Neural cell (in vitro differentiated cells): Measurements from ENCODE around the gene PHACTR3. TPM values are rescaled to one million over a fixed set of nuclear protein-coding genes. Genes with fewer than 3 reads are reported as not detected.

Source experiments
- H2AFZ ChIP-seq: fragments of 200-600, 300-800 bp; sonication (generic), shearing (Covaris generic); 2 replicates; pipeline ENCODE4 v1.6.0; 2014; ENCODE audit warnings: low read depth, mild to moderate bottlenecking, antibody characterized with exemption, low read length, moderate library complexity
- H3F3A ChIP-seq: fragments of 200-600 bp; shearing (Covaris generic); 2 replicates; pipeline ENCODE4 v1.6.1; 2016; ENCODE audit warnings: mild to moderate bottlenecking, moderate library complexity, mixed read lengths, antibody characterized with exemption, low read length; ENCODE audit not compliant: insufficient read depth, poor library complexity, severe bottlenecking
- H3K27ac ChIP-seq: fragments of 200-600, 300-800 bp; sonication (generic), shearing (Covaris generic); 2 replicates; pipeline ENCODE4 v1.5.1; 2014; ENCODE audit warnings: mild to moderate bottlenecking, low read length, moderate library complexity
- H3K27me3 ChIP-seq: fragments of 300-800, 200-600 bp; sonication (generic), shearing (Covaris generic); 2 replicates; pipeline ENCODE4 v1.6.0; 2014; ENCODE audit warnings: mild to moderate bottlenecking, low read depth, low read length, moderate library complexity; ENCODE audit not compliant: insufficient read depth
- H3K36me3 ChIP-seq: fragments of 300-800, 200-600 bp; sonication (generic), shearing (Covaris generic); 2 replicates; pipeline ENCODE4 v1.5.1; 2014; ENCODE audit warnings: mild to moderate bottlenecking, antibody characterized with exemption, low read length, moderate library complexity; ENCODE audit not compliant: insufficient read depth
- H3K4me2 ChIP-seq: fragments of 300-800, 200-600 bp; sonication (generic), shearing (Covaris generic); 2 replicates; pipeline ENCODE4 v1.6.0; 2014; ENCODE audit warnings: mild to moderate bottlenecking, low read length
- H3K4me3 ChIP-seq: fragments of 300-800, 200-600 bp; sonication (generic), shearing (Covaris generic); 2 replicates; pipeline ENCODE4 v1.5.1; 2014; ENCODE audit warnings: mild to moderate bottlenecking, low read length, moderate library complexity
- H3K79me2 ChIP-seq: fragments of 200-600 bp; shearing (Covaris generic); replicated peaks from 2 replicates; pipeline ENCODE4 v1.6.0; 2014; ENCODE audit warnings: mild to moderate bottlenecking, low read length, moderate library complexity; ENCODE audit not compliant: insufficient read depth
- H3K9ac ChIP-seq: fragments of 300-800, 200-600 bp; sonication (generic), shearing (Covaris generic); 2 replicates; pipeline ENCODE4 v1.6.1; 2016; ENCODE audit warnings: mild to moderate bottlenecking, low read length, mixed read lengths
- H3K9me2 ChIP-seq: fragments of 200-600 bp; shearing (Covaris generic); 2 replicates; pipeline ENCODE4 v1.6.1; 2016; ENCODE audit warnings: mild to moderate bottlenecking, low read length, mixed read lengths; ENCODE audit not compliant: insufficient read depth
- H3K9me3 ChIP-seq: fragments of 200-600, 300-800 bp; sonication (generic), shearing (Covaris generic); 2 replicates; pipeline ENCODE4 v1.6.1; 2016; ENCODE audit warnings: mild to moderate bottlenecking, mixed run types, low read length, moderate library complexity, mixed read lengths
- H4K20me1 ChIP-seq: fragments of 200-600 bp; shearing (Covaris generic); 2 replicates; pipeline ENCODE4 v1.6.1; 2016; ENCODE audit warnings: mild to moderate bottlenecking, mixed run types; ENCODE audit not compliant: insufficient read depth
- EP300 ChIP-seq: fragments of 450-650 bp; conservative IDR thresholded peaks from 2 replicates; pipeline ENCODE4 v1.6.1; 2014; ENCODE audit warnings: antibody characterized with exemption, mild to moderate bottlenecking, moderate library complexity; ENCODE audit not compliant: poor library complexity, severe bottlenecking
- EZH2 ChIP-seq: fragments of 200-600, 300-800 bp; shearing (Covaris generic), sonication (generic); IDR thresholded peaks from 2 replicates; pipeline ENCODE4 v1.6.1; 2014; ENCODE audit warnings: antibody characterized with exemption, low read length, borderline replicate concordance, mild to moderate bottlenecking; ENCODE audit not compliant: insufficient read depth, poor library complexity, severe bottlenecking
- MXI1 ChIP-seq: fragments of 450-650 bp; conservative IDR thresholded peaks from 2 replicates; pipeline ENCODE4 v1.6.1; 2014; ENCODE audit warnings: antibody characterized with exemption, mild to moderate bottlenecking; ENCODE audit not compliant: poor library complexity, severe bottlenecking
- POLR2AphosphoS5 ChIP-seq: IDR thresholded peaks from 2 replicates; pipeline ENCODE4 v1.6.1; 2012
- RAD21 ChIP-seq: fragments of 450-650 bp; conservative IDR thresholded peaks from 2 replicates; pipeline ENCODE4 v1.6.1; 2014; ENCODE audit warnings: antibody characterized with exemption, mild to moderate bottlenecking, moderate library complexity
- SMC3 ChIP-seq: fragments of 450-650 bp; conservative IDR thresholded peaks from 2 replicates; pipeline ENCODE4 v1.6.1; 2014; ENCODE audit warnings: antibody characterized with exemption, mild to moderate bottlenecking, moderate library complexity; ENCODE audit not compliant: poor library complexity
- TAF1 ChIP-seq: IDR thresholded peaks from 2 replicates; pipeline ENCODE4 v1.6.1; 2012; ENCODE audit warnings: low read depth
- polyA plus RNA-seq: library from polyadenylated mRNA; depleted of rRNA; stranded (reverse); fragments of >200 nt; gene quantifications from 2 replicates; pipeline ENCODE4 v1.2.3, GENCODE V29; 2014
- TF ChIP-seq, protein P1 (sequence below): fragments of 450-650 bp; IDR thresholded peaks from 2 replicates; pipeline ENCODE4 v1.5.1; 2014; ENCODE audit warnings: antibody characterized with exemption, mild to moderate bottlenecking, moderate library complexity; ENCODE audit not compliant: poor library complexity, severe bottlenecking
- TF ChIP-seq, protein P2 (sequence below): IDR thresholded peaks from 2 replicates; pipeline ENCODE4 v1.6.1; 2012; ENCODE audit warnings: borderline replicate concordance

PHACTR3 gene
- polyA plus RNA-seq, 1 donor from 2014 or later, result 1.3 TPM

DNA sequence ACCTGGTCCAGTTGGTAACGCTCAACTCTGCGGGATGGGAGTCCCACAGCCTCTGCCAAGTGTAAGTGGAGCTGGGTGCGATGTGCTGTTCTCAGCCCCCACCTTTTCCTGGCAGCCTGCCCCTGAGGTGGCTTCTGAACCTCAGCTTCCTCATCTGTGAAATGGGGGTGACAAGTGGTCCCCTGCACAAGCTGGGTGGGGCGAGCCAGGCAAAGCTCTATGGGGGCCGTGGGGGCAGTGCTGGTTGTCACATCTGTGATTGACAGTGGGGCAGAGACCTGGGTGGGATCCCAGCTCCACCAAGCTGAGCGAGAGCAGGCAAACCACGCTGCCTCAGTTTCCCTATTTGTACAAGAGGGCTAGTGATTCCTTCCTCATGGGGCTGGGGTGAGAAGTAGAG lies 166.5 kb downstream of the PHACTR3 start:
- TF ChIP-seq SMC3 (no peak), POLR2AphosphoS5 (no peak), RAD21 (no peak), TAF1 (no peak), EZH2 (no peak), EP300 (no peak), MXI1 (no peak)
- TF ChIP-seq, protein P1, sequence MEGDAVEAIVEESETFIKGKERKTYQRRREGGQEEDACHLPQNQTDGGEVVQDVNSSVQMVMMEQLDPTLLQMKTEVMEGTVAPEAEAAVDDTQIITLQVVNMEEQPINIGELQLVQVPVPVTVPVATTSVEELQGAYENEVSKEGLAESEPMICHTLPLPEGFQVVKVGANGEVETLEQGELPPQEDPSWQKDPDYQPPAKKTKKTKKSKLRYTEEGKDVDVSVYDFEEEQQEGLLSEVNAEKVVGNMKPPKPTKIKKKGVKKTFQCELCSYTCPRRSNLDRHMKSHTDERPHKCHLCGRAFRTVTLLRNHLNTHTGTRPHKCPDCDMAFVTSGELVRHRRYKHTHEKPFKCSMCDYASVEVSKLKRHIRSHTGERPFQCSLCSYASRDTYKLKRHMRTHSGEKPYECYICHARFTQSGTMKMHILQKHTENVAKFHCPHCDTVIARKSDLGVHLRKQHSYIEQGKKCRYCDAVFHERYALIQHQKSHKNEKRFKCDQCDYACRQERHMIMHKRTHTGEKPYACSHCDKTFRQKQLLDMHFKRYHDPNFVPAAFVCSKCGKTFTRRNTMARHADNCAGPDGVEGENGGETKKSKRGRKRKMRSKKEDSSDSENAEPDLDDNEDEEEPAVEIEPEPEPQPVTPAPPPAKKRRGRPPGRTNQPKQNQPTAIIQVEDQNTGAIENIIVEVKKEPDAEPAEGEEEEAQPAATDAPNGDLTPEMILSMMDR, result no peak
- TF ChIP-seq, protein P2, sequence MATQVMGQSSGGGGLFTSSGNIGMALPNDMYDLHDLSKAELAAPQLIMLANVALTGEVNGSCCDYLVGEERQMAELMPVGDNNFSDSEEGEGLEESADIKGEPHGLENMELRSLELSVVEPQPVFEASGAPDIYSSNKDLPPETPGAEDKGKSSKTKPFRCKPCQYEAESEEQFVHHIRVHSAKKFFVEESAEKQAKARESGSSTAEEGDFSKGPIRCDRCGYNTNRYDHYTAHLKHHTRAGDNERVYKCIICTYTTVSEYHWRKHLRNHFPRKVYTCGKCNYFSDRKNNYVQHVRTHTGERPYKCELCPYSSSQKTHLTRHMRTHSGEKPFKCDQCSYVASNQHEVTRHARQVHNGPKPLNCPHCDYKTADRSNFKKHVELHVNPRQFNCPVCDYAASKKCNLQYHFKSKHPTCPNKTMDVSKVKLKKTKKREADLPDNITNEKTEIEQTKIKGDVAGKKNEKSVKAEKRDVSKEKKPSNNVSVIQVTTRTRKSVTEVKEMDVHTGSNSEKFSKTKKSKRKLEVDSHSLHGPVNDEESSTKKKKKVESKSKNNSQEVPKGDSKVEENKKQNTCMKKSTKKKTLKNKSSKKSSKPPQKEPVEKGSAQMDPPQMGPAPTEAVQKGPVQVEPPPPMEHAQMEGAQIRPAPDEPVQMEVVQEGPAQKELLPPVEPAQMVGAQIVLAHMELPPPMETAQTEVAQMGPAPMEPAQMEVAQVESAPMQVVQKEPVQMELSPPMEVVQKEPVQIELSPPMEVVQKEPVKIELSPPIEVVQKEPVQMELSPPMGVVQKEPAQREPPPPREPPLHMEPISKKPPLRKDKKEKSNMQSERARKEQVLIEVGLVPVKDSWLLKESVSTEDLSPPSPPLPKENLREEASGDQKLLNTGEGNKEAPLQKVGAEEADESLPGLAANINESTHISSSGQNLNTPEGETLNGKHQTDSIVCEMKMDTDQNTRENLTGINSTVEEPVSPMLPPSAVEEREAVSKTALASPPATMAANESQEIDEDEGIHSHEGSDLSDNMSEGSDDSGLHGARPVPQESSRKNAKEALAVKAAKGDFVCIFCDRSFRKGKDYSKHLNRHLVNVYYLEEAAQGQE, result no peak
- H3K9me2 ChIP-seq, result no peaks in the 10 kb centered on the region
- no peak overlapping the region for H2AFZ ChIP-seq
- H3K4me3 ChIP-seq, result no peak overlapping the region
- H4K20me1 ChIP-seq, result no peaks in the 10 kb centered on the region
- H3K4me2 ChIP-seq, result no peak overlapping the region
- no peak overlapping the region for H3K9ac ChIP-seq
- H3K9me3 ChIP-seq, result peaks cover 7% of the 10 kb centered on the region
- no peaks in the 10 kb centered on the region for H3K79me2 ChIP-seq
- H3K27ac ChIP-seq, result no peak overlapping the region
- H3F3A ChIP-seq, result no peaks in the 10 kb centered on the region
- no peaks in the 10 kb centered on the region for H3K27me3 ChIP-seq
- H3K36me3 ChIP-seq, result no peaks in the 10 kb centered on the region

DNA sequence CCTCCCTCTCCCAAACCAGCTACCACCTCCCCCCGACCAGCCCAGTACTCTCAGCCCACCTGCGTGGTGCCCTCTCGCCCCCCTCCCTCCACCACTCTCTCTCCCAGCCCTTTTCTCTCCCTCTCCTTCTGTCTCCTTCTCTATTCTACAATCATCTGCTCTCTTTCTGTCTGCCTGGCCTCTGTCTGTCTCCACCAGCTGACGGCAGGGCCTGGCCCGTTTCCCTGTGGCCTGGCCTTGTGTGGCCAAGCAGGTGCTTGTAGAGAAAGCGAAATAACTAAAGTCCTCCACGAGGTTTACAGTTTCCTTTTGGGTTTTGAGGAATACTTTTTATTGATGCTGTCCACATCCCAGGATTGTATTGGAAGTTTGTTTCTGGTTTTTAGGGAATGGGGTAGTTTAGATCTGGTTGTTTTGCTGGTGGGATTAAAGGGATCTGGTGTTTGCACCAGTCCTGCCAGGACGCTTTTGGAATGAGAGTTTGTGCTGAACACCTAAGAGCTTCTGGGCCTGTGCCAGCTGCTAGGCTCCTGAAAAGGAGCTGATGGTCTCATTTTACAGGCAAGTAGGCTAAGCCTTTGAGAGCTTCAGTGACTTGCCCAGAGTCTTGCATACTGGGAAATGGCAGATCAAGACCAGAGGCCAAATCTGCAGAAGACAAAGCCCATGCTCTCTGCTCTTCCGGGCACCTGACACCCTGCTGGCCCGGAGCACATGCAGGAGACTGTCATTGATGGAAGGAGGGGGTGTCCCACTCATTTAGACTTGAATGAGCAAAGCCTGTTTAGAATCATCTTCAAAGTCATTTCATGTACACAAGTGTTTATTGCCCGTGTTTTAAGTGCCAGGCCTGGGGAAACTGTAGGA lies 167.4 kb downstream of the PHACTR3 start:
- H3F3A ChIP-seq, result no peaks in the 10 kb centered on the region
- no peaks in the 10 kb centered on the region for H3K79me2 ChIP-seq
- H3K27me3 ChIP-seq, result no peaks in the 10 kb centered on the region
- peaks cover 7% of the 10 kb centered on the region for H3K9me3 ChIP-seq
- no peak overlapping the region for H3K27ac ChIP-seq
- no peak for TF ChIP-seq EP300
- no peak for TF ChIP-seq POLR2AphosphoS5
- TF ChIP-seq RAD21, result no peak
- TF ChIP-seq, protein P1, result no peak
- TF ChIP-seq, protein P2, result no peak
- TF ChIP-seq MXI1, result no peak
- no peak for TF ChIP-seq EZH2
- no peak for TF ChIP-seq SMC3
- TF ChIP-seq TAF1, result no peak
- H3K36me3 ChIP-seq, result no peaks in the 10 kb centered on the region
- no peaks in the 10 kb centered on the region for H4K20me1 ChIP-seq
- H2AFZ ChIP-seq, result no peak overlapping the region
- H3K4me3 ChIP-seq, result no peak overlapping the region
- no peak overlapping the region for H3K9ac ChIP-seq
- no peak overlapping the region for H3K4me2 ChIP-seq
- no peaks in the 10 kb centered on the region for H3K9me2 ChIP-seq
